WTC11 (cell line): ENCODE measurements around the gene PSMG4. TPM values are rescaled to one million over a fixed set of nuclear protein-coding genes. Genes with fewer than 3 reads are reported as not detected.

ENCODE experiments used
- ATAC-seq: fragments of 200-7000 bp; cut with Tn5 transposase; 2 replicates; pipeline ENCODE4 v1.10.0; 2021; ENCODE audit warnings: mild to moderate bottlenecking, moderate library complexity
- CTCF ChIA-PET: fragments of 300-600 bp; sonication (Branson Sonifier 250); formaldehyde crosslinking; loops from one replicate; lab custom pipeline; 2021; ENCODE audit warnings: antibody characterized with exemption; lab: Charles Lee
- POLR2A ChIA-PET: fragments of 350-600 bp; sonication (Branson Sonifier 250); formaldehyde crosslinking; loops from one replicate; lab custom pipeline; 2021; ENCODE audit warnings: antibody characterized with exemption; lab: Charles Lee
- DNase-seq: peaks from one replicate; pipeline ENCODE4 v3.0.0; 2021; ENCODE audit warnings: low spot score
- H3K27ac Mint-ChIP-seq: 2 replicates; pipeline ENCODE4 v1.8.0; 2021; ENCODE audit warnings: mixed read lengths
- H3K27me3 Mint-ChIP-seq: 2 replicates; pipeline ENCODE4 v1.8.0; 2021; ENCODE audit warnings: low read depth, mild to moderate bottlenecking, moderate library complexity, mixed read lengths
- H3K36me3 Mint-ChIP-seq: 2 replicates; pipeline ENCODE4 v1.8.0; 2021; ENCODE audit warnings: mixed read lengths
- H3K4me1 Mint-ChIP-seq: 2 replicates; pipeline ENCODE4 v1.8.0; 2022; ENCODE audit warnings: mixed read lengths
- H3K4me3 Mint-ChIP-seq: 2 replicates; pipeline ENCODE4 v1.8.0; 2021; ENCODE audit warnings: mild to moderate bottlenecking, moderate library complexity, mixed read lengths
- H3K9me3 Mint-ChIP-seq: 2 replicates; pipeline ENCODE4 v1.8.0; 2021; ENCODE audit warnings: mixed read lengths
- ATF1 ChIP-seq: sonication (generic); formaldehyde crosslinking; IDR thresholded peaks from 2 replicates; pipeline ENCODE4 v1.8.1; 2023; ENCODE audit warnings: mild to moderate bottlenecking, moderate library complexity, missing genetic modification reagents
- ATF2 ChIP-seq: sonication (generic); formaldehyde crosslinking; IDR thresholded peaks from 2 replicates; pipeline ENCODE4 v1.8.1; 2022; ENCODE audit warnings: low read depth, missing genetic modification reagents, borderline replicate concordance
- CBFB ChIP-seq: sonication (generic); formaldehyde crosslinking; IDR thresholded peaks from 2 replicates; pipeline ENCODE4 v1.8.1; 2022; ENCODE audit warnings: mild to moderate bottlenecking, low read depth, missing genetic modification reagents
- CREB1 ChIP-seq: sonication (generic); formaldehyde crosslinking; IDR thresholded peaks from 2 replicates; pipeline ENCODE4 v1.8.0; 2023; ENCODE audit warnings: mild to moderate bottlenecking, missing genetic modification reagents
- MXD4 ChIP-seq: fragments of 250-450 bp; sonication (Bioruptor Pico); IDR thresholded peaks from 2 replicates; pipeline ENCODE4 v1.8.0; 2021; ENCODE audit warnings: mild to moderate bottlenecking, moderate library complexity, borderline replicate concordance
- NFE2L1 ChIP-seq: sonication (generic); formaldehyde crosslinking; IDR thresholded peaks from 2 replicates; pipeline ENCODE4 v1.8.1; 2023; ENCODE audit warnings: missing genetic modification reagents
- NR3C1 ChIP-seq: sonication (generic); formaldehyde crosslinking; conservative IDR thresholded peaks from 2 replicates; pipeline ENCODE4 v1.8.1; 2023; ENCODE audit warnings: low read depth, mild to moderate bottlenecking, missing genetic modification reagents
- SMAD3 ChIP-seq: sonication (generic); formaldehyde crosslinking; IDR thresholded peaks from 2 replicates; pipeline ENCODE4 v1.8.0; 2022; ENCODE audit warnings: missing genetic modification reagents, mild to moderate bottlenecking, borderline replicate concordance
- TEAD4 ChIP-seq: sonication (generic); formaldehyde crosslinking; IDR thresholded peaks from 2 replicates; pipeline ENCODE4 v1.8.0; 2022; ENCODE audit warnings: mild to moderate bottlenecking, missing genetic modification reagents
- ZNF121 ChIP-seq: sonication (generic); formaldehyde crosslinking; IDR thresholded peaks from 2 replicates; pipeline ENCODE4 v1.8.0; 2023; ENCODE audit warnings: missing genetic modification reagents
- ZNF232 ChIP-seq: sonication (generic); formaldehyde crosslinking; IDR thresholded peaks from 2 replicates; pipeline ENCODE4 v1.8.0; 2022; ENCODE audit warnings: mild to moderate bottlenecking, missing genetic modification reagents
- ZNF317 ChIP-seq: sonication (generic); formaldehyde crosslinking; IDR thresholded peaks from 2 replicates; pipeline ENCODE4 v1.8.1; 2023; ENCODE audit warnings: low read depth, mild to moderate bottlenecking, moderate library complexity, missing genetic modification reagents, borderline replicate concordance
- ZNF396 ChIP-seq: fragments of 250-450 bp; sonication (Bioruptor Pico); IDR thresholded peaks from 2 replicates; pipeline ENCODE4 v1.8.0; 2021; ENCODE audit warnings: mild to moderate bottlenecking, moderate library complexity, borderline replicate concordance
- ZNF416 ChIP-seq: fragments of 250-450 bp; sonication (Bioruptor Pico); IDR thresholded peaks from 2 replicates; pipeline ENCODE4 v1.9.0; 2021; ENCODE audit warnings: mild to moderate bottlenecking, inconsistent platforms
- total RNA-seq: library from RNA; stranded (reverse); gene quantifications from 3 replicates; pipeline ENCODE4 v1.2.3, GENCODE V29; 2021
- TF ChIP-seq, protein P1 (sequence below): sonication (generic); formaldehyde crosslinking; conservative IDR thresholded peaks from 2 replicates; pipeline ENCODE4 v1.8.1; 2022; ENCODE audit warnings: mild to moderate bottlenecking, missing genetic modification reagents
- TF ChIP-seq, protein P2 (sequence below): sonication (generic); formaldehyde crosslinking; IDR thresholded peaks from 2 replicates; pipeline ENCODE4 v1.8.0; 2023; ENCODE audit warnings: mild to moderate bottlenecking, missing genetic modification reagents
- TF ChIP-seq, protein P3 (sequence below): sonication (generic); formaldehyde crosslinking; IDR thresholded peaks from 2 replicates; pipeline ENCODE4 v1.8.0; 2023; ENCODE audit warnings: missing genetic modification reagents
- TF ChIP-seq, protein P4 (sequence below): fragments of 200-600 bp; IDR thresholded peaks from 2 replicates; pipeline ENCODE4 v1.8.0; 2022; ENCODE audit warnings: antibody characterized with exemption

The PSMG4 gene
- total RNA-seq, 1 experiment from 2014 or later, result 38.2 TPM

DNA sequence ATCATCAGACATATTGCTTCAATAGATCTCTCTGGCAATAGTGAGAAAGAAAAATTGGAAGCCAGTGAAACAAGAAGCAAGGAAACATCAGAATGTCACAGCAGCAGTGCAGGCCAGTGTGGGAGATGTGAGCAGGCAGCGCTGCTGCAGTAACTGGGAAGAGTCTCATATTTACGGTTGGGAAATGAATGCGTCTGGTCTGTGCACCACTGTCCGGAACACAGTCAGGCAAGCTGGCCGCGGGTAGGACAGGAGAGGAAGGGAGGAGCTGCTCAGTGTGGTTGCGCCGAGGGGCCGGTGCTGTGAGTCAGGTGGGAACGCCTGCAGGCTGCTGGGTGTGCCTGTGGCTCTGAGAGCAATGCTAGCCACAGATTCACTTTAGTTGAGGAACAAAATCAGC lies 6.4 kb upstream of the PSMG4 start:
- Mint-ChIP-seq H3K27ac (peak overlapping the region; percentile 29; the same call in 1 of the 2 replicates), H3K9me3 (peaks cover 19% of the 10 kb centered on the region), H3K4me3 (no peak overlapping the region), H3K4me1 (peaks cover 35% of the 10 kb centered on the region), H3K27me3 (peaks cover 21% of the 10 kb centered on the region), H3K36me3 (peaks cover 17% of the 10 kb centered on the region)
- ATAC-seq (no peak), DNase-seq (no peak)
- no peak for TF ChIP-seq SMAD3
- ChIA-PET CTCF (interaction anchor here (0.8 to 3.4 kb wide), 16 partner anchors 9 to 597 kb away, joined by 3 to 66 read pairs (median 6); partner anchors contain the start of genes BPHL and FAM50B), POLR2A (interaction anchor here (1.5 kb wide), 1 partner anchor 90 kb away, joined by 3 read pairs; no protein-coding TSS in a partner anchor)

DNA sequence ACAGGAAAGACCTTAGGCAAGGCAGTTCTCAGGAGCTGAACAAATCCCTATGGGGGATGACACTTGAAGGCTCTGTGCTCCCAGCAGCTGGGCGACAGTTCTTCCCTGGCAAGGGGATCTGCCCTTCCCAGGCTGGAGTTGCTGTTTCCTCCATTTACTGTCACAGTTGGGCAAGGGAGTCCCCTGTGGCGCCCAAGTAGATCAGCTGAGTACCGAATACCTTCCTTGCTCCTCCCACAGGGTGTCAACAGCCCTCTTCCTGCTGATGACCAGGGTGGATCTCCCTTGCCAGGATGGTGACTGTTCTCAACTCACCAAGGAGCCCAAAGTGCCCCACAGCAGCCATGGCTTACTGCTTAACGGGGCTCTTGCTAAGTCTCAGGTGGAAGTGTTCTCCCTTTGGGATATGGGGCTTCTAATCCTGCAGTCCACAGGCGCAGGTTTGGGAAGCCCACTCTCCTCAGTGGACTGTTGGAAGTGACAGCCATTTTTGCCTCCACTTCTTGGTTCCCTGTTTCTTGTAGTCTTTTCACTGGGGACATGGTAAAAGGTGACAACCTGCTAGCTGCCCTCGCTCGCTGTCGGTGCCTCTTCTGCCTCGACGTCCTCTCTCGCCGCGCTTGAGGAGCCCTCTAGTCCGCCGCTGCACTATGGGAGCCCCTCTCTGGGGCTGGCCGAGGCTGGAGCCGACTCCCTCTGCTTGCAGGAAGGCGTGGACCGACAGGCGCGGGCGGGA lies 5.7 kb upstream of the PSMG4 start:
- no peak for TF ChIP-seq MXD4 (CRISPR knock-in tag)
- TF ChIP-seq, all 79 proteins: peak for 0
- ChIA-PET CTCF (interaction anchor here (2.0 to 3.1 kb wide), 2 partner anchors 23 to 127 kb away, joined by 24 to 65 read pairs; no protein-coding TSS in a partner anchor), POLR2A (no interaction called here)
- ATAC-seq, result no peak
- Mint-ChIP-seq H3K36me3 (peaks cover 17% of the 10 kb centered on the region), H3K27me3 (peaks cover 21% of the 10 kb centered on the region), H3K4me3 (no peak overlapping the region), H3K27ac (no peak overlapping the region), H3K4me1 (peaks cover 30% of the 10 kb centered on the region), H3K9me3 (peaks cover 19% of the 10 kb centered on the region)
- DNase-seq, result no peak

- H3K36me3 Mint-ChIP-seq, result peaks cover 17% of the 10 kb centered on the region
- H3K9me3 Mint-ChIP-seq, result peaks cover 19% of the 10 kb centered on the region
- H3K4me1 Mint-ChIP-seq, result peaks cover 30% of the 10 kb centered on the region
- ChIA-PET POLR2A (no interaction called here), CTCF (interaction anchor here (0.8 kb wide), 1 partner anchor 9 kb away, joined by 3 read pairs; no protein-coding TSS in a partner anchor)
- H3K27me3 Mint-ChIP-seq, result peaks cover 21% of the 10 kb centered on the region
- no peak overlapping the region for H3K4me3 Mint-ChIP-seq
- no peak for TF ChIP-seq ZNF396 (CRISPR knock-in tag)
- TF ChIP-seq, protein P1, sequence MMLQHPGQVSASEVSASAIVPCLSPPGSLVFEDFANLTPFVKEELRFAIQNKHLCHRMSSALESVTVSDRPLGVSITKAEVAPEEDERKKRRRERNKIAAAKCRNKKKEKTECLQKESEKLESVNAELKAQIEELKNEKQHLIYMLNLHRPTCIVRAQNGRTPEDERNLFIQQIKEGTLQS (CRISPR knock-in tag), result no peak
- TF ChIP-seq NFE2L1 (CRISPR knock-in tag), result no peak
- no peak for TF ChIP-seq CREB1
- TF ChIP-seq NR3C1, result no peak
- TF ChIP-seq, protein P2, sequence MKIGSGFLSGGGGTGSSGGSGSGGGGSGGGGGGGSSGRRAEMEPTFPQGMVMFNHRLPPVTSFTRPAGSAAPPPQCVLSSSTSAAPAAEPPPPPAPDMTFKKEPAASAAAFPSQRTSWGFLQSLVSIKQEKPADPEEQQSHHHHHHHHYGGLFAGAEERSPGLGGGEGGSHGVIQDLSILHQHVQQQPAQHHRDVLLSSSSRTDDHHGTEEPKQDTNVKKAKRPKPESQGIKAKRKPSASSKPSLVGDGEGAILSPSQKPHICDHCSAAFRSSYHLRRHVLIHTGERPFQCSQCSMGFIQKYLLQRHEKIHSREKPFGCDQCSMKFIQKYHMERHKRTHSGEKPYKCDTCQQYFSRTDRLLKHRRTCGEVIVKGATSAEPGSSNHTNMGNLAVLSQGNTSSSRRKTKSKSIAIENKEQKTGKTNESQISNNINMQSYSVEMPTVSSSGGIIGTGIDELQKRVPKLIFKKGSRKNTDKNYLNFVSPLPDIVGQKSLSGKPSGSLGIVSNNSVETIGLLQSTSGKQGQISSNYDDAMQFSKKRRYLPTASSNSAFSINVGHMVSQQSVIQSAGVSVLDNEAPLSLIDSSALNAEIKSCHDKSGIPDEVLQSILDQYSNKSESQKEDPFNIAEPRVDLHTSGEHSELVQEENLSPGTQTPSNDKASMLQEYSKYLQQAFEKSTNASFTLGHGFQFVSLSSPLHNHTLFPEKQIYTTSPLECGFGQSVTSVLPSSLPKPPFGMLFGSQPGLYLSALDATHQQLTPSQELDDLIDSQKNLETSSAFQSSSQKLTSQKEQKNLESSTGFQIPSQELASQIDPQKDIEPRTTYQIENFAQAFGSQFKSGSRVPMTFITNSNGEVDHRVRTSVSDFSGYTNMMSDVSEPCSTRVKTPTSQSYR (CRISPR knock-in tag), result no peak
- TF ChIP-seq ATF1 (CRISPR knock-in tag), result no peak
- TF ChIP-seq ZNF416 (CRISPR knock-in tag), result no peak
- no peak for TF ChIP-seq ZNF317 (CRISPR knock-in tag)
- TF ChIP-seq ZNF232 (CRISPR knock-in tag), result no peak
- no peak for TF ChIP-seq ATF2
- TF ChIP-seq, protein P3, sequence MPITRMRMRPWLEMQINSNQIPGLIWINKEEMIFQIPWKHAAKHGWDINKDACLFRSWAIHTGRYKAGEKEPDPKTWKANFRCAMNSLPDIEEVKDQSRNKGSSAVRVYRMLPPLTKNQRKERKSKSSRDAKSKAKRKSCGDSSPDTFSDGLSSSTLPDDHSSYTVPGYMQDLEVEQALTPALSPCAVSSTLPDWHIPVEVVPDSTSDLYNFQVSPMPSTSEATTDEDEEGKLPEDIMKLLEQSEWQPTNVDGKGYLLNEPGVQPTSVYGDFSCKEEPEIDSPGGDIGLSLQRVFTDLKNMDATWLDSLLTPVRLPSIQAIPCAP, result no peak
- no peak for TF ChIP-seq CBFB (CRISPR knock-in tag)
- TF ChIP-seq TEAD4, result no peak
- no peak for TF ChIP-seq ZNF121 (CRISPR knock-in tag)
- TF ChIP-seq, protein P4, sequence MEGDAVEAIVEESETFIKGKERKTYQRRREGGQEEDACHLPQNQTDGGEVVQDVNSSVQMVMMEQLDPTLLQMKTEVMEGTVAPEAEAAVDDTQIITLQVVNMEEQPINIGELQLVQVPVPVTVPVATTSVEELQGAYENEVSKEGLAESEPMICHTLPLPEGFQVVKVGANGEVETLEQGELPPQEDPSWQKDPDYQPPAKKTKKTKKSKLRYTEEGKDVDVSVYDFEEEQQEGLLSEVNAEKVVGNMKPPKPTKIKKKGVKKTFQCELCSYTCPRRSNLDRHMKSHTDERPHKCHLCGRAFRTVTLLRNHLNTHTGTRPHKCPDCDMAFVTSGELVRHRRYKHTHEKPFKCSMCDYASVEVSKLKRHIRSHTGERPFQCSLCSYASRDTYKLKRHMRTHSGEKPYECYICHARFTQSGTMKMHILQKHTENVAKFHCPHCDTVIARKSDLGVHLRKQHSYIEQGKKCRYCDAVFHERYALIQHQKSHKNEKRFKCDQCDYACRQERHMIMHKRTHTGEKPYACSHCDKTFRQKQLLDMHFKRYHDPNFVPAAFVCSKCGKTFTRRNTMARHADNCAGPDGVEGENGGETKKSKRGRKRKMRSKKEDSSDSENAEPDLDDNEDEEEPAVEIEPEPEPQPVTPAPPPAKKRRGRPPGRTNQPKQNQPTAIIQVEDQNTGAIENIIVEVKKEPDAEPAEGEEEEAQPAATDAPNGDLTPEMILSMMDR, result no peak
- DNase-seq (no peak), ATAC-seq (no peak)
- H3K27ac Mint-ChIP-seq, result no peak overlapping the region
These were observed 5.2 kb upstream of the PSMG4 start for GRCh38 chr6:3253597-3253961.
